Stimulated activated naive CD8-positive, alpha-beta T cell treated with anti-CD3 and anti-CD28 coated beads, Interleukin-15, amount 100 ng/mL, for 72 hours (primary cell): ENCODE measurements around the gene ACAD10.
A peak's percentile ranks its signal among the peaks of the same experiment; 100 is the strongest.
"Not testable (repeated sequence)": the region's sequence is repeated elsewhere in the genome, so short reads cannot be mapped to it uniquely, and the experiment has no call there.

Experiments
- ATAC-seq: fragments of 150-1000 bp; cut with Tn5 transposase; 2 replicates; pipeline ENCODE4 v1.10.0; 2021; ENCODE audit warnings: mild to moderate bottlenecking, moderate library complexity
- DNase-seq, 2 donors: peaks; one replicate each; pipeline ENCODE4 v3.0.0; 2021 to 2022
- H3K27ac Mint-ChIP-seq, 2 donors: one replicate each; pipeline ENCODE4 v1.8.0; 2022; ENCODE audit warnings: mild to moderate bottlenecking in 2 of 2, mixed read lengths in 2 of 2, moderate library complexity in 2 of 2
- H3K27me3 Mint-ChIP-seq: one replicate; pipeline ENCODE4 v1.8.0; 2022; ENCODE audit warnings: mixed read lengths
- H3K4me1 Mint-ChIP-seq: one replicate; pipeline ENCODE4 v1.8.0; 2022; ENCODE audit warnings: mild to moderate bottlenecking, mixed read lengths
- H3K4me3 Mint-ChIP-seq, 2 donors: one replicate each; pipeline ENCODE4 v1.8.0; 2022; ENCODE audit warnings: mild to moderate bottlenecking in 2 of 2, mixed read lengths in 2 of 2, moderate library complexity in 1 of 2
- H3K9me3 Mint-ChIP-seq, 2 donors: one replicate each; pipeline ENCODE4 v1.8.0; 2022; ENCODE audit warnings: mixed read lengths in 2 of 2

The ACAD10 gene

DNA sequence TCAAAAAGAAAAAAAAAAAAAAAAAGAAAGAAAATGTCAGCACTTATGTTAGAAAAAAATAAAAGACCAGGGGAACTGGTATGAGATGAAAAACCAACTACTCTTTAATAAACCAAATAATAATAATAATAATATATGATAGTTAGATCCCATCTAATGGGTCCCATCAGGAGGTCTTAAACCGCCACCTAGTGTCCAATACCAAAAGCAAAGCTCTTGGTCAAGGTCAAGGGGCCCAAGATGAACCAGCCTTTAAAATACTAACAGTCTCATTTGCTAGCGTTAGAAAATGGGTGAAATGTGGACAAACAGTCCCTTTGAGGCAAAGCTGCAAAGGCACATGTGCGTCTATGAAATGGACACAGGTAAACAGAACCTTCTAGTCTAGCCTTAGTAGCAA lies 12.3 kb upstream of the ACAD10 start:
- H3K9me3 Mint-ChIP-seq, result no peaks in the 10 kb centered on the region
- no peak for ATAC-seq
- DNase-seq, result no peak

DNA sequence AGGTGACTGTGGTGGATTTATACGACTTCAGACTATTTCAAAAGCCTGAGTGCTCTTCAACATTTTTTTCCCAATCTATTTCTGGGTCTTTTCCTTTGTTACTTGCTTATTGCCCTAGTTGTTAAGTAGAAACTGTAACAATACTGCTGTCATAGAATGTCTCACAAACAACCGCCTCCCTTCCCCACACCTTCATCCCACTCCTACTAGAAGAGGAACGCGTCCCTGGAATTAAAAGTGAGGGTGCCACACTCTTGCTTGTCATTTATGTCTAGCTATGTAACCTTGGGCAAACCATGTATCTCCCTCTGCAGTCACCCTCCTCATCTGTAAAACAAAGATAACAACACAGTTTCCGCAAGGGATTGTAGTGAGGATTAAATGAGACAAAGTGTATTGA lies 8.7 kb upstream of the ACAD10 start:
- DNase-seq, result no peak
- Mint-ChIP-seq H3K27ac (no peak overlapping the region), H3K9me3 (no peaks in the 10 kb centered on the region), H3K4me3 (no peak overlapping the region), H3K4me1 (no peaks in the 10 kb centered on the region), H3K27me3 (no peaks in the 10 kb centered on the region)
- ATAC-seq, result no peak

More for the DNA sequence above, 12.3 kb upstream of the ACAD10 start:
- Mint-ChIP-seq H3K4me1 (no peaks in the 10 kb centered on the region), H3K4me3 (no peak overlapping the region), H3K27me3 (no peaks in the 10 kb centered on the region), H3K27ac (no peak overlapping the region)

DNA sequence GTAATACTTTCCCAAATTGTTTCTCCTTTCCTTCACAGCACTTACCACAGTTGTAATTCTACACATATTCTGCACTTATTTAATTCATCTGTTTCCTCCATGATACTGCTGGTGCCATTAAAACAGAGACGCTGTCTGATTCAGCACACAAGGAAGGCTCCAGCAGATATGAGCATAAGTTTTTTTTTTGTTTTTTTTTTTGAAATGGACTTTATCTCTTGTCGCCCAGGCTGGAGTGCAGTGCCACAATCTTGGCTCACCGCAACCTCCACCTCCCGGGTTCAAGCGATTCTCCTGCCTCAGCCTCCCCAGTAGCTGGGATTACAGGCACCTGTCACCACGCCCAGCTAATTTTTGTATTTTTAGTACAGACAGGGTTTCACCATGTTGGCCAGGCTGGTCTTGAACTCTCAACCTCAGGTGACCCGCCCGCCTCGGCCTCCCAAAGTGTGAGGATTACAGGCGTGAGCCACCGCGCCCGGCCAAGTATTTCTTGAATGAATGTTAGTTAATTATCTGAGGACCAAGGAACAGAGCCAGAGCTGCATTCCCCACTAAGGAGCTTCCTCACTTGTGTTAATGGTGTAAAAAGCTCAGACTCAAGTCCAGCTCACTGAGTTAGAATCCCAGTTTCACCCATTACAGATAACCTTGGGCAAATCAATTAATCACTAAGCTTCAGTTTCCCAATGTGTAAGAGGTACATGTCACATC lies 1.2 kb upstream of the ACAD10 start:
- Mint-ChIP-seq H3K4me3 (peak overlapping the region; percentile 95 to 99), H3K27ac (peak overlapping the region; percentile 99 to 100), H3K4me1 (peaks cover 44% of the 10 kb centered on the region)
- not testable (repeated sequence) for ATAC-seq, DNase-seq, H3K9me3 Mint-ChIP-seq, H3K27me3 Mint-ChIP-seq

DNA sequence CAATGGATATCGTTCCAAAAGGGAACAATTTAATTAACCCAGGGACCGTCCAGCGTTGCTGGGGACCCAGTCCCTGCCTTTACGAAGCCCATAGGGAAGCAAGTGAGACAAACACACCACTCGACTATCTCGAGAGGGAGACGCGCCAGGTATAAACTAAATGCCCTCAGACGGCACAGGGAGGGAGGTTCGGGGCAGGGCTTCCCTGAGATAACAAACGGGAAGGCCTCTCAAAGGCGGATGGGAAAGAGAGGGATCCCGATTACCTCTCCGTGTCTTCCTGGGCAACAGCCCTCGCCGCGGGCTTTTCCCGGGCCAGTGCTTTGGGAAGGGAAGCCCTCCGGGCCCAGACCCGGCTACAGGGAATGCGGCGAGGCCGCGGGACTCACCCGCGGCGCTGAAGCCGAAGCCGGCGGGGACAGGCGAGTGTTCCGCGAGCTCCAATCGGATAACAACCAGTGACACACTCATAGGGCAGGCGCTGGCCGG lies 487 bp upstream of the ACAD10 start:
- Mint-ChIP-seq H3K4me1 (peaks cover 44% of the 10 kb centered on the region), H3K27ac (peak overlapping the region; percentile 99 to 100), H3K4me3 (peak overlapping the region; percentile 95 to 99), H3K9me3 (no peaks in the 10 kb centered on the region), H3K27me3 (no peaks in the 10 kb centered on the region)
- ATAC-seq (peak; percentile 8), DNase-seq (no peak)

DNA sequence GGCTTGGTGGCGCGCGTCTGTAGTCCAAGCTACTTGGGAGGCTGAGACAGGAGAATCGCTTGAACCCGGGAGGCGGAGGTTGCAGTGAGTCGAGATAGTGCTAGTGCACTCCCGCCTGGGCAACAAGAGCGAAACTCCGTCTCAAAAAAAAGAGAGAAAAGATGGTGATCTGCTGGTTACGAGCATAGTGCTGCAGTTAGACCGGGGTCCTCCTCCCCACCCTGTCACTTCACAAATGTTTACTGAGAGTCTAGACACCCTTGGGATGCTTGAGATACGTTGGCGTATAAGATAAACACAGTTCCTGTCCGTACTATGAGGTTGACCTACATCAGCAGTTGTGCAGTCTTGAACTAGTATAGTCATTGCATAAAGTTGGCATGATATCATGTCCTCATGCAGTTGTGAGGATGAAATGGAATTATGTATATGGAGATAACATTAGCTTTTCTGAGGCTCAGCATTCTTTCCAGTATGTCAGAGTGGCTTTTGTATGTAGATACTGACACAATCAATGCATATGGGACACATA lies 787 bp downstream of the ACAD10 start:
- H3K27ac Mint-ChIP-seq, result peak overlapping the region; percentile 96 to 100
- peaks cover 44% of the 10 kb centered on the region for H3K4me1 Mint-ChIP-seq
- no peak for DNase-seq

DNA sequence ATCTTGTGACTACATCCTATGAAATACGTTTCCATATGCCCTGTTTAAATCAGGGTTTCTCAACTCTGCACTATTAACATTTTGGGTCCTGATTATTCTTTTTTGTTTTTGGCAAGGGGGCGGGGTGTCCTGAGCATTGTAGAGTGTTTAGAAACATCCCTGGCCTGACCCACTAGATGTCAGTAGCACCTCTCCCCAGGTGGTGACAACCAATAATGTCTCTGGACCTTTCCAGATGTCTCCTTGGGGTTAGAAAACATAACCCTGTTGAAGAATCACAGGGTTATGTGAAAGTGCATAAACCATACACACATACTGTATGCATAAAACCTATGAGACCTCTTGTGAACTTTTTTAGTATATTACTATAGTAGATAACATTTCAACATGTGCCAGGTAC lies 1.4 kb downstream of the ACAD10 start:
- no peak for DNase-seq
- no peaks in the 10 kb centered on the region for H3K27me3 Mint-ChIP-seq

More for the DNA sequence above, 787 bp downstream of the ACAD10 start:
- H3K9me3 Mint-ChIP-seq, result no peaks in the 10 kb centered on the region
- peak overlapping the region; percentile 95 to 99 for H3K4me3 Mint-ChIP-seq
- no peak for ATAC-seq
- no peaks in the 10 kb centered on the region for H3K27me3 Mint-ChIP-seq

DNA sequence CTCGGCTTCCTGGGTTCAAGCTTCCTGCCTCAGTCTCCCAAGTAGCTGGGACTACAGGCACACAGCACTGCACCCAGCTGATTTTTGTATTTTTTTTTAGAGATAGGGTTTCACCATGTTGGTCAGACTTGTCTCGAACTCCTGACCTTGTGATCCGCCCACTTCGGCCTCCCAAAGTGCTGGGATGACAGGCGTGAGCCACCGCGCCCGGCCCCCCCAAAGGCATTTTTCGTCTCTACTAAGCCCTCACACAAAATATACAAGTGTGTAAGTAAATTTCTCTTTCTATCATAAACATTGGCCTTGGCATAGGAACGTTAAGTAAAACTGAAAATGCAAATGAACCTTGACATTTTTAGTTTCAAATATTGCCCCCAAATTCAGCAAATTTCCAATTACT lies 2.1 kb downstream of the ACAD10 start:
- ATAC-seq (no peak), DNase-seq (no peak)
- peak overlapping the region in 1 of 2 donors; percentile 56 for H3K27ac Mint-ChIP-seq

More for the DNA sequence above, 1.4 kb downstream of the ACAD10 start:
- Mint-ChIP-seq H3K9me3 (no peaks in the 10 kb centered on the region), H3K27ac (peak overlapping the region in 1 of 2 donors; percentile 9), H3K4me3 (peak overlapping the region in 1 of 2 donors; percentile 20), H3K4me1 (peaks cover 44% of the 10 kb centered on the region)
- no peak for ATAC-seq

DNA sequence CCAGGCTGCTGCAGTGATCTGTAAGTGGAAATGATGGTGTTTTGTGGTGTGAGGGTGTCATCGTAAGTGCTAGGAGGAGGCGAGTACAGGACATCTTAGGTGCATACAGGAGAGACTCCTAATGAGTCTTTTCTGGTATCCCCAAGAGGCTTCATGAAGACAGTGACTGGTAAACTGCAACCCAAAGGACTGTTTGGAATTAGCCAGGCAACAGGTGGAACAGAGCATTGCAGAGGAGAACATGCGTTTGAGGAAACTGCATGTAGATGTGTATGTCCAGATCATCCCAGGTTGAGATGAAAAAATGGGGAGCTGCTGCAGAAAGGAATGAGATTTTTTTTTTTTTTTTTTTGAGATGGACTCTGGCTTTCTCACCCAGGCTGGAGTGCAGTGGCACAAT lies 5.4 kb downstream of the ACAD10 start:
- Mint-ChIP-seq H3K4me1 (peaks cover 17% of the 10 kb centered on the region), H3K27ac (no peak overlapping the region), H3K9me3 (no peaks in the 10 kb centered on the region), H3K4me3 (no peak overlapping the region), H3K27me3 (no peaks in the 10 kb centered on the region)
- ATAC-seq (no peak), DNase-seq (no peak)

More for the DNA sequence above, 2.1 kb downstream of the ACAD10 start:
- H3K27me3 Mint-ChIP-seq, result no peaks in the 10 kb centered on the region
- H3K9me3 Mint-ChIP-seq, result no peaks in the 10 kb centered on the region
- peaks cover 43% of the 10 kb centered on the region for H3K4me1 Mint-ChIP-seq
- H3K4me3 Mint-ChIP-seq, result no peak overlapping the region

DNA sequence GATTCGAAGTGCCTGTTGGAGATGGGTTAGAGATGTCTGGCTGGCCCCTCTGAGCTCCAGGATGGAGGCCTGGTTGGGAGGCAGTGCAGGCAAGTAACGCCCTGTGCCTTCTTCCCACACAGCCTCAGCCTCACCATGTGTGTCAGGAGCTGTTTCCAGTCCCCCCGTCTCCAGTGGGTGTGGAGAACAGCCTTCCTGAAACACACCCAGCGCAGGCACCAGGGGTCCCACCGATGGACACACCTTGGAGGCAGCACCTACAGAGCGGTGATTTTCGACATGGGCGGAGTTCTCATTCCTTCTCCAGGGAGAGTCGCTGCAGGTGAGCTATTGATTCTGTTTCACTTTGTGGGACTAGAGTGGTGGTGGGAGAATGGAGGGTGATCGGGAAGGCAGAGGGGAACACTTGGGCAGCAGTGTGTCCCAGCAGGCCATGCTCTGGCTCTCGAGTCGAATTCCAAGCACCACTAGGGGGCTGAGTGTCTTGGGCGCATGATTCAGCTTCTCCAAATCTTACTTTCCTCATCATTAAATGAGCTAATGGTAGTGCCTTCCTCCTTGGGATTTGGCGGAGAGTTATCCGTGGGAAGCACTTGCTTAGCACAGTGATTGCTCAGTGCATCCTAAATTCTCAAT lies 6.8 kb downstream of the ACAD10 start:
- Mint-ChIP-seq H3K4me1 (peaks cover 5% of the 10 kb centered on the region), H3K27ac (peak overlapping the region in 1 of 2 donors; percentile 55), H3K9me3 (no peaks in the 10 kb centered on the region), H3K27me3 (no peaks in the 10 kb centered on the region), H3K4me3 (no peak overlapping the region)
- ATAC-seq, result no peak
- no peak for DNase-seq

DNA sequence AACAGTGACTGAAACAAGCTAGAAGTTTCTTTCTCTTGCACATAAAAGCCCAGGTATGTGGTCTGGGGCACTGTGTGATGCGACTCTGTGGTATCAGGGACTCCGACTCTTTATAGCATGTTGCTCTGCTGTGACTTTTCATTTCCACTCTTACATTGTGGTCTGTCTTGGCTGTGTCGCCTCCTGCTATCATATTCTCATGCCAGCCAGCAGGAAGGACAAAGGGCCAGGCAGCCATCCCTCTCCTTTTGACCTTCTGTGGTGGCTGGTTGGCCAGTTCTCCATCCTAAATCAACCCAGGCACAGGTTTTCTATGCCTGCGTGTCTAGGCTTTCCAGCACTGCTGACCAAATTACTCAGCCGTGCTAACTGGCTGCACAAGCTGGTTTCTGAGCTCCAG lies 8.0 kb downstream of the ACAD10 start:
- DNase-seq, result no peak
- no peaks in the 10 kb centered on the region for H3K9me3 Mint-ChIP-seq
- H3K4me1 Mint-ChIP-seq, result no peaks in the 10 kb centered on the region
- no peak overlapping the region for H3K4me3 Mint-ChIP-seq
- no peak for ATAC-seq
- peak overlapping the region in 1 of 2 donors; percentile 85 for H3K27ac Mint-ChIP-seq
- no peaks in the 10 kb centered on the region for H3K27me3 Mint-ChIP-seq

DNA sequence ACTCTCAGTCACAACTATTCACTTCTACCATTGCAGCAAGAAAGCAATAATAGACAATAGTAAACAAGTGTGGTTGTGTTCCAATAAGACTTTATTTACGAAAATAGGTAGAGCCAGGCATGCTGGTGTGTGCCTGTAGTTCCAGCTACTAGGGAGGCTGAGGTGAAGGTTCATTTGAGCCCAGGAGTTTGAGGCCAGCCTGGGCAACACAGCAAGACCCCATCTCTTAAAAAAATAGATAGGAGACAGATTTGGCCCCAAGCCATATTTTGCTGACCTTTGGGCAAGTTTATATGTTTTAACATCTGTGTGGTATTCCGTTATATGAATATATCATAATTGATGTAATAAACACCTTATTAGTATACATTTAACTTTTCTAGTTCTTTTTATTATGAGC lies 14.1 kb downstream of the ACAD10 start:
- no peak overlapping the region for H3K27ac Mint-ChIP-seq
- DNase-seq (no peak), ATAC-seq (no peak)
- H3K9me3 Mint-ChIP-seq, result no peaks in the 10 kb centered on the region
- no peaks in the 10 kb centered on the region for H3K27me3 Mint-ChIP-seq
- H3K4me1 Mint-ChIP-seq, result no peaks in the 10 kb centered on the region
- no peak overlapping the region for H3K4me3 Mint-ChIP-seq

DNA sequence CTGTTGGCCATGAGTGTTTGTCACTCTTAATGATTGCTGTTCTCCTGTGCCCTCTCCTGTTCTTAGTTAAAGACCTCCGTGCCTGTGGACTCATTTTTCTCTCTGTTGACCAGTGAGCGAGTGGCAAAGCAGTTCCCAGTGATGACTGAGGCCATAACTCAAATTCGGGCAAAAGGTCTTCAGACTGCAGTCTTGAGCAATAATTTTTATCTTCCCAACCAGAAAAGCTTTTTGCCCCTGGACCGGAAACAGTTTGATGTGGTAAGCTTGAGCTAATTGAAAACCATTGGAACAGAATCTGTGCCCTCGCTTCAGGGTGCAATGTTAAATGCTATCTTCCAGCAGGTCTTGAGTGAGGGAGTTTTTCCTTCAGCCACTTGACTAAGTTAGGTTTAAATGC lies 19.8 kb downstream of the ACAD10 start:
- Mint-ChIP-seq H3K9me3 (no peaks in the 10 kb centered on the region), H3K4me3 (no peak overlapping the region), H3K27me3 (no peaks in the 10 kb centered on the region), H3K4me1 (no peaks in the 10 kb centered on the region), H3K27ac (no peak overlapping the region)
- DNase-seq (no peak), ATAC-seq (no peak)

DNA sequence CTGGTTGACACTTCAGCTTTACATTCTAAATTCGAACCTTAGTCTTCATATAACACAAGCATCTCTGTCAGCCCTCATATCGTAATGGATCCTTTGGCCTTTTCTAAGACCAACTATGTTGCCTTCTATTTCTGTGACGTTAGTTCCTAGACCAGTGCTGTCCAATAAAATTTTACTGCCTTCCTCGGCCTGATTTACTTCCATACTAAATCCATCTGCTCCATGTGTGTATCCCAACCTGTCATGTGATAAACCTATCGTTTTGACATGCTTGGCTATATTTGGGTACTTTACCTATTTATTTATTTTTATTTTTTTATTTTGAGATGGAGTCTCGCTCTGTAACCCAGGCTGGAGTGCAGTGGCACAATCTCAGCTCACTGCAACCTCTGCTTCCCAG lies 20.3 kb downstream of the ACAD10 start:
- H3K9me3 Mint-ChIP-seq, result no peaks in the 10 kb centered on the region
- no peak overlapping the region for H3K27ac Mint-ChIP-seq
- no peaks in the 10 kb centered on the region for H3K4me1 Mint-ChIP-seq
- no peak for ATAC-seq
- no peak for DNase-seq
- H3K4me3 Mint-ChIP-seq, result no peak overlapping the region
- no peaks in the 10 kb centered on the region for H3K27me3 Mint-ChIP-seq

DNA sequence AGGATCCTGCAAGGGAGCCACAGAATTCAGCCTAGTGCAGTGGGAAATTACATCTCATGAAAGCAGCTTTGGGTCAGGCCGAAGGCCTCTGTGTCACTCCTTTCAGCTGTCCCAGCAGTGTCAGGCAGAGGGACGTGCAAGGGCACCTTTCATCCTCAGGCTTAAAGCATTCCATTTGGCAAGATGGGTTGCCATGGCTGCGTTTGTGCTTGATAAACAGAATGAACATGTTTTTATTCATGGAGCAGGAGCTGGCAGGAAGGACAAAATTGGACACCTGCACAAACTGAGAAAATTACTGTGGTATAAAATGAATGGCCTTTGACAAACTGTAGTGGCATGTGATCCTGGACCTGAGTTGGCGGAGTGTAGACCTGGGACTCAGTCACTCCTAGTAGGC lies 29.4 kb downstream of the ACAD10 start:
- Mint-ChIP-seq H3K27ac (no peak overlapping the region), H3K4me3 (no peak overlapping the region), H3K4me1 (no peaks in the 10 kb centered on the region), H3K27me3 (no peaks in the 10 kb centered on the region), H3K9me3 (no peaks in the 10 kb centered on the region)
- ATAC-seq (no peak), DNase-seq (no peak)

DNA sequence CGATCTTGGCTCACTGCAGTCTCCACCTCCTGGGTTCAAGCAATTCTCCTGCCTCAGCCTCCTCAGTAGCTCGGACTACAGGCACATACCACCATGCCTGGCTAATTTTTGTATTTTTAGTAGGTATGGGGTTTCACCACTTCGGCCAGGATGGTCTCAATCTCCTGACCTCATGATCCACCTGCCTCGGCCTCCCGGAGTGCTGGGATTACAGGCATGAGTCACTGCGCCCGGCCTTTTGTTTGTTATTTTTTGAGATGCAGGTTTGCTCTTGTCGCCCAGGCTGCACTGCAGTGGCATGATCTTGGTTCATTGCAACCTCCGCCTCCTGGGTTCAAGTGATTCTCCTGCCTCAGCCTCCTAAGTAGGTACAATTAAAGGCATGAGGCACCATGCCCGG lies 33.5 kb downstream of the ACAD10 start:
- DNase-seq, H3K4me3 Mint-ChIP-seq, H3K27me3 Mint-ChIP-seq, H3K4me1 Mint-ChIP-seq, ATAC-seq, H3K27ac Mint-ChIP-seq, H3K9me3 Mint-ChIP-seq: not testable (repeated sequence)

DNA sequence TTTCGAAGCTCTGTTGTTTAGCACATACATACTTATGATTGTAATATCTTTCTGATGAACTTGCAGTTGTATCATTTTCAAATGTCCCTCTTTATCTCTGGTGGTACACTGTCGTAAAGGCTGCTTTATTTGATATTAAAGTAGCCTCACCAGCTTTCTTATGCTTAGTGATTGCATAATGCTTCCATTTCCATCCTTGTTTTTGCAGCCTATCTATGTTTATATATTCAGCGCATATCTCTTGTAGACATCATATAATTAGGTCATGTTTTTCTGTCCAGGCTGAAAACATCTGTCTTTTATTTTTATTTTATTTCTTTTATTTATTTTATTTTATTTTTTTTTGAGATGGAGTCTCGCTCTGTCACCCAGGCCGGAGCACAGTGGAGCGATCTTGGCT lies 34.6 kb downstream of the ACAD10 start:
- H3K4me1 Mint-ChIP-seq, result no peaks in the 10 kb centered on the region
- H3K4me3 Mint-ChIP-seq, result no peak overlapping the region
- no peaks in the 10 kb centered on the region for H3K27me3 Mint-ChIP-seq
- DNase-seq (no peak), ATAC-seq (no peak)
- H3K9me3 Mint-ChIP-seq, result no peaks in the 10 kb centered on the region
- H3K27ac Mint-ChIP-seq, result no peak overlapping the region
